HG03159 (cell line): ENCODE results near the gene SUPT20H.

Experiments used
- ATAC-seq: cut with Tn5 transposase; IDR thresholded peaks from one replicate; pipeline ENCODE4 v1.9.1; 2021; ENCODE audit warnings: mild to moderate bottlenecking, moderate library complexity; ENCODE audit not compliant: unreplicated experiment

SUPT20H gene

GRCh38 chr13:37009692-37010091 lies 49.8 kb downstream of the SUPT20H start:
- no peak for ATAC-seq

GRCh38 chr13:37001921-37002250 lies 57.6 kb downstream of the SUPT20H start:
- no peak for ATAC-seq

- peak; percentile 67 for ATAC-seq
Observed at GRCh38 chr13:36999054-36999714, 60.3 kb downstream of the SUPT20H start, which contains the start of gene ALG5. ALG5 (minus strand) TSS chr13:36999340; CDS start chr13:36999300, 40 bp downstream.

- no peak for ATAC-seq
Observed at GRCh38 chr13:36998624-36999041, 60.9 kb downstream of the SUPT20H start.

- ATAC-seq = no peak
Observed at GRCh38 chr13:36997716-36998427, 61.6 kb downstream of the SUPT20H start.

GRCh38 chr13:36992362-36992761 lies 67.1 kb downstream of the SUPT20H start:
- ATAC-seq = no peak

- ATAC-seq = no peak
Observed at GRCh38 chr13:36986462-36987240, 72.8 kb downstream of the SUPT20H start.

- ATAC-seq = peak; percentile 72
Observed at GRCh38 chr13:36981156-36981743, 78.2 kb downstream of the SUPT20H start.

GRCh38 chr13:36979361-36980050 lies 80.0 kb downstream of the SUPT20H start:
- no peak for ATAC-seq

GRCh38 chr13:36975172-36975571 lies 84.3 kb downstream of the SUPT20H start:
- no peak for ATAC-seq

- ATAC-seq = peak; percentile 84
Observed at GRCh38 chr13:36973621-36974295, 85.7 kb downstream of the SUPT20H start.

GRCh38 chr13:36973009-36973408 lies 86.5 kb downstream of the SUPT20H start:
- no peak for ATAC-seq

GRCh38 chr13:36966404-36966803 lies 93.1 kb downstream of the SUPT20H start:
- ATAC-seq = no peak

GRCh38 chr13:36965767-36966166 lies 93.7 kb downstream of the SUPT20H start:
- ATAC-seq = no peak

- ATAC-seq = no peak
Observed at GRCh38 chr13:36959456-36960116, 99.9 kb downstream of the SUPT20H start.
